Measurements from ENCODE around the gene RALGPS1.

RALGPS1 gene

DNA sequence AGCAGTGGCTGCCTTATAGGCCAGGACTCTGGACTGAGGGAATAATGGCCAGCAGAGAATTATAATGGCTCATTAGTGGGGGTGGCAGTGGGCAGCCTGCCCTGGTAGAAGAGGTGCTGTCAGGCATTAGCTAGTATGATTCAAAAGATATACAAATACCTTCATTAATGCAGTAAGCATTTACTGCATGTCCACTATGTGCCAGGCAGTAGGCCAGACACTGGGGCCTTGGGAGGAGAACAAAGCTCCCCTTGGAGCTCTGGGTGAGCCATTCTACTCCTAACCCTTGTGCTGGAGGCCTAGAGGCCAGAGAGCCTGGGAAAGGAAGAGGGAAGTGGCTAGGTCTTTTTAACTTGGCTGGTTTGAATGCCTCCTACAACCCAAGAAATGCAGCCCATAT, 348.0 kb downstream of the RALGPS1 start:
- no peak overlapping the region for H3K4me3 ChIP-seq (ENCODE audit: low read depth, low read length)
- TF ChIP-seq CTCF (IDR thresholded peaks at IDR 0.05; ENCODE audit: low read depth, low read length): no peak

GRCh38 chr9:127263237-127263636, 348.7 kb downstream of the RALGPS1 start:
- no peak for TF ChIP-seq CTCF (IDR thresholded peaks at IDR 0.05; ENCODE audit: low read depth, low read length)
- H3K4me3 ChIP-seq (ENCODE audit: low read depth, low read length): no peak overlapping the region

- no peak for TF ChIP-seq CTCF (IDR thresholded peaks at IDR 0.05; ENCODE audit: low read depth, low read length)
- H3K4me3 ChIP-seq (ENCODE audit: low read depth, low read length): no peak overlapping the region
Observed at GRCh38 chr9:127263664-127264063, 349.1 kb downstream of the RALGPS1 start.

DNA sequence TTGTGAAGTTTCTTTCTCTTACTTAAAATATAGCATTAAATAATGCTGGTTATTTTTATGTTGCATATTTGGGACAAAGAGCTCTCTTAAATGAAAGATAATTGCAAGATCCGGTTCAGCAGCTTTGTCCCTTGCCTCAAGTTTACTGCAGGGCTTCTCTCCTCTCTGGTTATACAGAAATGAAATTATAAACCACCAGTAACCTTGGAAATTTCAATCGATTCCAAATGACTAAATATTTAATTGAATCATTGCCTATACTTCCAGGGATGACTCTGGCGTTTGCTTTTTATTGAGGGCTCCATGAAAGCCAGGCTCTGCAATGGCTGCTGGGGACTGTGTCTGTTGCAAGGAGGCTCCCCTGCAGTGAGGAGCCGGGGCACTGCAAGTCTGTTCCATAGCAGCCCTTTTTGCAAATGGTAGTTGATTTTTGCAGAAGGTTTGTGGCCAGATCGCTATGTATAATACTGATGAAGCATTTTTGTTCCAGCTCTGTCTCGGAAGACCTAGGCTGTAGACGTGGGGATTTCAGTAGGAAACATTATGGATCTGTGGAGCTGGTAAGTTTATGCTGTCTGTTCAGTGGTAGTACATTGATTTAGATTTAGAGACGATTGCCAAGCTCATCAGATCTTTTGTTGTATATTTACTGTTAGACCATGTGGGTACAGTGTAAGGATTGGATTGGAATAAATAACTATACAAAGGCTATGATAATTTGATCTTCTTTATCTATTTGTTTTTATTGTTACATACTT, 350.1 kb downstream of the RALGPS1 start, which contains the start of gene GARNL3:
Gene GARNL3 (plus strand): TSS at position 313 of the 758 bp plus-strand sequence. CDS start 104 bp downstream, at position 417.
- H3K4me3 ChIP-seq (ENCODE audit: low read depth, low read length): no peak within 1 kb of the TSS
- TF ChIP-seq CTCF (IDR thresholded peaks at IDR 0.05; ENCODE audit: low read depth, low read length): no peak

DNA sequence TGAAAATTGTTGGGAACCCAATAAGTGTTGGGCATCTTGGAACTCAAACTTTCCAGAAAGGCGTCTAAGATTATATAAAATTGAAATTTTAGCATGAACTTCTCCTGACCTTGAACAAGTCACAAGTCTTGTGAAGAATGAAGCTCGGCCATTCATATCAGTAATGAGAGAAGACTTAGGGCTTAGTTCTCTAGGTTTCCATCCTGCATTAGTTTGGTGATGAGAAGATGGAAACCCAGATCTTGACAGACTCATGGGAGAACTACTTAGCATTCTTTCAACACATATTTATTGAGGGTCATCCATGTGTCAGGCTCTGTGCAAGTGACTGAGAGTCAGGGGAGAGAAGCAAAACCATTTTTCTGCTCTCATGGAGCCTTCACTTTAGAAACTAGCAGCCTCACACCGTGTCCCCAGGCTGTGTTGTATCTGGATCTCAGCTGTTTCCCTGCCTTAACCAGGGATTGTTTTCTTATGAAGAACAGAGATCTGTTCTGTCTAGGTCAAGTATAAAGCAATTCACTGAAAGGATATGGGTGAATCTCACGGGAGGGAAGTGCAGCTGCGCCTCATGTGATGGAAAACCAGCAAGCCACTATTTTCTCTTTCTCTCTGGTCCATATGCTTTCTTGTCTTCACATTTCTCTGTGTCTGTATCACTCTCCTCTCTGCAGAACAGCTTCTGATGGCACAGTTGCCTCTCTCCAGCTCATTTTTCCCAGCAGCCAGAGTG, 353.4 kb downstream of the RALGPS1 start:
- no peak overlapping the region for H3K4me3 ChIP-seq (ENCODE audit: low read depth, low read length)

DNA sequence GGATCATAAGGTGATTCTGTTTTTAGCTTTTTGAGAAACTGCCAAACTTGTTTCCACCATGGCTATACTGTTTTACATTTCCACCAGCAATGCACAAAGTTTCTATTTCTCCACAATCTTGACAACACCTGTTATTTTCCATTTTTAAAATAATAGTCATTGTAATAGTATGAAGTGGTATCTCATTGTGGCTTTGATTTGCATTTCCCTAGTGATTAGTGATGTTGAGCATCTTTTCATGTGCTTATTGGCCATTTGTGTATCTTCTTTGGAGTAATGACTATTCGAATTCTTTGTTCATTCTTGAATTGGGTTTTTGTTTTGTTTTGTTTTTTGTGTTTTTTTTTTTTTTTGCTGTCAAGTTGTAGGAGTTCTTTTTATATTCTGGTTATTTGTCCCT, 354.9 kb downstream of the RALGPS1 start:
- H3K4me3 ChIP-seq (ENCODE audit: low read depth, low read length): no peak overlapping the region
- TF ChIP-seq CTCF (IDR thresholded peaks at IDR 0.05; ENCODE audit: low read depth, low read length): no peak

More for the DNA sequence above, 353.4 kb downstream of the RALGPS1 start:
- TF ChIP-seq CTCF (IDR thresholded peaks at IDR 0.05; ENCODE audit: low read depth, low read length): no peak

All from WI38 (cell line).